Keratinocyte (primary cell): ENCODE data around the gene TBX3.

Source experiments
- EZH2 ChIP-seq: IDR thresholded peaks from one replicate; pipeline ENCODE4 v1.6.1; 2012; ENCODE audit warnings: inconsistent platforms, mild to moderate bottlenecking, low read length, moderate library complexity
- TF ChIP-seq, protein P1 (sequence below), 3 experiments: IDR thresholded peaks in 1 of 3; conservative IDR thresholded peaks in 1 of 3; optimal IDR thresholded peaks in 1 of 3; 2 replicates in 2 of 3; 3 replicates in 1 of 3; pipeline versions ENCODE3 to v1.5.1; 2011; ENCODE audit warnings: low read length in 3 of 3, mild to moderate bottlenecking in 3 of 3, moderate library complexity in 2 of 3, control low read depth in 1 of 3, inconsistent platforms in 1 of 3; ENCODE audit not compliant: insufficient read depth in 2 of 3; ENCODE audit errors: extremely low read depth in 1 of 3

DNA sequence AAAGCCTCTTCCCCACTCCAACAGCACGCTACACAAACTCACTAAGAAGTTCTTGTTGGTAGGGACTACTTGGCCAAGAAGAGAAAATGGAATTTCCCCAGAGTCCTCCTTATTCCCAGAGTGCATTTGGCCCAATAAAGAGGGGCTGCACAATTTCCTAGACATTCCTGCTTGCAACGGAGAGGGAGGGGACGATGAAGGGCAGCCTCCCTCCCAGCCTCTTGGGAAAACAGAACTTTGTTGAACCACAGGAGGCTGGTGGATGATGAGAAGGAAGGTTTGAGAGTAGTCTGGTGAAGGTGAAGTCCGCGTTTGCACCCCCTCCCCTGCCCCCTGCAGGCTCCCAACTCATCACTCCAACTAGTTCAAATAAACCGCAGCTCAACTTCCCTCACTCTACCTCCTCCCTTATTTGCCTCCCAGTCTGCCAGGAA lies 19.1 kb upstream of the TBX3 start:
- TF ChIP-seq, protein P1, sequence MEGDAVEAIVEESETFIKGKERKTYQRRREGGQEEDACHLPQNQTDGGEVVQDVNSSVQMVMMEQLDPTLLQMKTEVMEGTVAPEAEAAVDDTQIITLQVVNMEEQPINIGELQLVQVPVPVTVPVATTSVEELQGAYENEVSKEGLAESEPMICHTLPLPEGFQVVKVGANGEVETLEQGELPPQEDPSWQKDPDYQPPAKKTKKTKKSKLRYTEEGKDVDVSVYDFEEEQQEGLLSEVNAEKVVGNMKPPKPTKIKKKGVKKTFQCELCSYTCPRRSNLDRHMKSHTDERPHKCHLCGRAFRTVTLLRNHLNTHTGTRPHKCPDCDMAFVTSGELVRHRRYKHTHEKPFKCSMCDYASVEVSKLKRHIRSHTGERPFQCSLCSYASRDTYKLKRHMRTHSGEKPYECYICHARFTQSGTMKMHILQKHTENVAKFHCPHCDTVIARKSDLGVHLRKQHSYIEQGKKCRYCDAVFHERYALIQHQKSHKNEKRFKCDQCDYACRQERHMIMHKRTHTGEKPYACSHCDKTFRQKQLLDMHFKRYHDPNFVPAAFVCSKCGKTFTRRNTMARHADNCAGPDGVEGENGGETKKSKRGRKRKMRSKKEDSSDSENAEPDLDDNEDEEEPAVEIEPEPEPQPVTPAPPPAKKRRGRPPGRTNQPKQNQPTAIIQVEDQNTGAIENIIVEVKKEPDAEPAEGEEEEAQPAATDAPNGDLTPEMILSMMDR (optimal IDR thresholded peaks at IDR 0.05 in 1 of 3, IDR thresholded peaks at IDR 0.05 in 1 of 3, conservative IDR thresholded peaks at IDR 0.05 in 1 of 3; ENCODE audit: extremely low read depth in 1 of 3, insufficient read depth in 2 of 3, low read length in 3 of 3) = no peak
- TF ChIP-seq EZH2 = no peak
